Lung (tissue), 12 donors: ENCODE data around the gene BRD3. TPM values are rescaled to one million over a fixed set of nuclear protein-coding genes. Genes with fewer than 3 reads are reported as not detected.

Experiments
- ATAC-seq: fragments of 200-7000 bp; cut with Tn5 transposase; one replicate; pipeline ENCODE4 v1.9.1; 2020; ENCODE audit warnings: moderate number of reproducible peaks; ENCODE audit not compliant: insufficient read depth, low FRiP score
- DNase-seq, 3 donors: peaks; one replicate each; pipeline ENCODE4 v3.0.0-alpha.2; 2013 to 2017
- H3K27ac ChIP-seq, 2 donors: one replicate each; pipeline ENCODE4 v1.5.1; 2013; ENCODE audit warnings: mild to moderate bottlenecking in 2 of 2, moderate library complexity in 2 of 2, control low read depth in 1 of 2, inconsistent platforms in 1 of 2, low read depth in 1 of 2, low read length in 1 of 2
- H3K27me3 ChIP-seq, 3 donors: one replicate each; pipeline ENCODE4 v1.5.1; 2013; ENCODE audit warnings: low read length in 2 of 3; ENCODE audit not compliant: control insufficient read depth in 3 of 3, insufficient read depth in 3 of 3
- H3K36me3 ChIP-seq, 4 donors: one replicate each; pipeline ENCODE4 v1.5.1; 2013; ENCODE audit warnings: low read length in 4 of 4, mild to moderate bottlenecking in 1 of 4, moderate library complexity in 1 of 4; ENCODE audit not compliant: control insufficient read depth in 4 of 4, insufficient read depth in 4 of 4
- H3K4me1 ChIP-seq, 5 donors: one replicate each; pipeline ENCODE4 v1.5.1; 2013; ENCODE audit warnings: low read length in 5 of 5, mild to moderate bottlenecking in 2 of 5, moderate library complexity in 1 of 5; ENCODE audit not compliant: control insufficient read depth in 5 of 5, insufficient read depth in 5 of 5
- H3K4me3 ChIP-seq: one replicate; pipeline ENCODE4 v1.5.1; 2013; ENCODE audit warnings: mild to moderate bottlenecking, control low read depth, moderate library complexity
- H3K9ac ChIP-seq, 2 donors: one replicate each; pipeline ENCODE4 v1.5.1; 2013; ENCODE audit warnings: low read length in 2 of 2, control low read depth in 1 of 2; ENCODE audit not compliant: insufficient read depth in 1 of 2
- H3K9me3 ChIP-seq, 4 donors: one replicate each; pipeline ENCODE4 v1.5.1; 2013; ENCODE audit warnings: low read length in 3 of 4, mild to moderate bottlenecking in 1 of 4, moderate library complexity in 1 of 4; ENCODE audit not compliant: control insufficient read depth in 4 of 4, insufficient read depth in 3 of 4
- WGBS, 2 donors: extraction: QIAGEN DNeasy Blood & Tissue Kit; methylation state at CpG; one replicate each; pipeline ENCODE4 v1.1.7; 2013; 5-methylcytosine and 5-hydroxymethylcytosine counted together
- polyA plus RNA-seq, 2 donors: library from polyadenylated mRNA; stranded (reverse); fragments of 200-250 nt; gene quantifications; one replicate each; pipeline ENCODE4 v1.2.1, GENCODE V29; 2013
- total RNA-seq, 2 donors: library from RNA; depleted of rRNA in 1 of 2; stranded (reverse); fragments of >200 nt in 1 of 2; gene quantifications; one replicate each; pipeline ENCODE4 v1.2.1, GENCODE V29; 2014 to 2021
- TF ChIP-seq, protein P1 (sequence below): IDR thresholded peaks from 2 replicates; pipeline ENCODE4 v1.5.1; 2012; ENCODE audit warnings: mild to moderate bottlenecking; ENCODE audit errors: control extremely low read depth, extremely low read depth
- donor health status: control.
- donor health status: control.
- donor health status: Bipolar disorder and iron deficiency.
- donor health status: healthy.
- donor health status: DM: yes; HTN: yes; CAD: no.

The BRD3 gene
- total and polyA plus RNA-seq, 4 donors, result 9.1 to 38.5 (median 21.9) TPM

DNA sequence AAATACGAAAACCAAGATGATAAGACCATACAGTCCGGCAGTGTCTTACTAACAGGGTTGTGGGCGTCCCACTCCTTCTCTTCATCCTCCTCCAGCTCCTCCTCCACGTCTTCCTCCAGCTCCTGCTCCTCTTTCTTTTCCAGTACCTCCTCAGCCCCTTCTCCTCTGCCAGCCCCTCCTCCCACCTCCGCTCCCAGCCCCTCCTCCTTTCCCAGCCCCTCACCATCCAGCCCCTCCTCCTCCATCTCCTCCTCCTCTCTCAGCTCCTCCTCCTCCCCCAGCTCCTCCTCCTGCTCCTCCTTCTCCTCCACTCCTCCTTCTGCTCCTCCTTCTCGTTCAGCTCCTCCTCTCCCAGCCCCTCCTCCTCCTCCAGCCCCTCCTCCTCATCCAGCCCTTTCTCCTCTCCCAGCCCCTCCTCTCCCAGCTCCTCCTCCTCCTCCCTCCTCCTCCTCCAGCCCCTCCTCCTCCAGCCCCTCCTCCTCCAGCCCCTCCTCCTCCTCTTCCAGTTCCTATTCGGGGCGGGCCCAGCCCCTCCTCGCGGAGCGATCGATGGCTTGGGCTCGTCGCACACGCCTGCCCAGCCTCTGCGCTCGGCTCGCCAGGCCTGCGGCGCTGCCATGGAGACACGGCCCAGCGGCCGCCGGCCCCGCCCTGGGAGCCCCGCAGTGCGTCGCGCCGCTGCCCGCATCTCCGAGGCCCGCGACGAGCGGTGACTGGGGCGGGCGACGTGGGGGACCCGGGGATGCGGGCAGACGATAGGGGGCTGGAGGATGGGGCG, 42.8 kb downstream of the BRD3 start, which contains the start of gene BRD3OS:
TSS of gene BRD3OS (plus strand) at position 654 of the 778 bp plus-strand sequence. CDS start 1,267 bp downstream, outside the sequence.
- H3K4me3 ChIP-seq, result peak within 1 kb of the TSS; percentile 64
- H3K27me3 ChIP-seq, result no peaks in the 10 kb centered on the region
- TF ChIP-seq, protein P1, sequence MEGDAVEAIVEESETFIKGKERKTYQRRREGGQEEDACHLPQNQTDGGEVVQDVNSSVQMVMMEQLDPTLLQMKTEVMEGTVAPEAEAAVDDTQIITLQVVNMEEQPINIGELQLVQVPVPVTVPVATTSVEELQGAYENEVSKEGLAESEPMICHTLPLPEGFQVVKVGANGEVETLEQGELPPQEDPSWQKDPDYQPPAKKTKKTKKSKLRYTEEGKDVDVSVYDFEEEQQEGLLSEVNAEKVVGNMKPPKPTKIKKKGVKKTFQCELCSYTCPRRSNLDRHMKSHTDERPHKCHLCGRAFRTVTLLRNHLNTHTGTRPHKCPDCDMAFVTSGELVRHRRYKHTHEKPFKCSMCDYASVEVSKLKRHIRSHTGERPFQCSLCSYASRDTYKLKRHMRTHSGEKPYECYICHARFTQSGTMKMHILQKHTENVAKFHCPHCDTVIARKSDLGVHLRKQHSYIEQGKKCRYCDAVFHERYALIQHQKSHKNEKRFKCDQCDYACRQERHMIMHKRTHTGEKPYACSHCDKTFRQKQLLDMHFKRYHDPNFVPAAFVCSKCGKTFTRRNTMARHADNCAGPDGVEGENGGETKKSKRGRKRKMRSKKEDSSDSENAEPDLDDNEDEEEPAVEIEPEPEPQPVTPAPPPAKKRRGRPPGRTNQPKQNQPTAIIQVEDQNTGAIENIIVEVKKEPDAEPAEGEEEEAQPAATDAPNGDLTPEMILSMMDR, result peak; percentile 0
- H3K36me3 ChIP-seq, result peaks cover 0 to 16% (median 3%) of the 10 kb centered on the region in 4 donors
- H3K4me1 ChIP-seq, result peaks cover 0 to 8% (median 3%) of the 10 kb centered on the region in 5 donors
- ATAC-seq, result peak; percentile 98
- 1% methylated on average over 30 to 43 of the region's 43 CpGs for WGBS, 2 donors
- H3K9ac ChIP-seq, result no peak within 1 kb of the TSS
- DNase-seq, result peak; percentile 99 to 100 (median 100)
- H3K27ac ChIP-seq, result no peak within 1 kb of the TSS
- no peaks in the 10 kb centered on the region for H3K9me3 ChIP-seq

DNA sequence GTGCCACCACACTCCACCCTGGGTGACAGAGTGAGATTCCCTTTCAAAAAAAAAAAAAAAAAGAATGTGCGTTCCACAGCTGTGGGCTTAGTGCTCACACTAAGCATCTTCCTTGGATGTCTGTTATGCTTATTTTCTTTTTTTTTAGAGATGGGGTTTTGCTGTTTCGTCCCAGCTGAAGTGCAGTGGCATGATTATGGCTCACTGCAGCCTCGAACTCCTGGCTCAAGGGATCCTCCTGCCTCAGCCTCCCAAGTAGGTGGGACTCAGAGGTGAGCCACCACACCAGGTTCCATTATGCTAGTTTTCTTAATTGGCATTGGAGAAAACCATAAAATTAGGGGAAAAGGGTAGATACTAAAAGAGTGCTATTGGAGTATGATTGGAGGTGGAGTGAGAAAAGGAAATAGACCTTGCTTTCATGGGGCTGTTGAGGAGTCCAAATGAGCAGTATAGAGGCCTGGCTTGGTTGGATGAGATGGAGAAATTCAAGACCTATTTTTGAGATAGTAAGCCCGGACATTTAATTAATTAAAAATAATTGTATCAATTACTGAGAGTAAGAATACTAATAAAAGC, 43.5 kb downstream of the BRD3 start:
- Histone ChIP-seq H3K36me3 (peaks cover 0 to 16% (median 3%) of the 10 kb centered on the region in 4 donors), H3K9me3 (no peaks in the 10 kb centered on the region), H3K4me3 (no peak overlapping the region), H3K4me1 (peaks cover 0 to 8% (median 3%) of the 10 kb centered on the region in 5 donors), H3K27ac (no peak overlapping the region), H3K9ac (no peak overlapping the region), H3K27me3 (no peaks in the 10 kb centered on the region)
- ATAC-seq (no peak), DNase-seq (peak in 1 of 3 donors; percentile 3)
- WGBS, 2 donors, result 77 to 79% methylated on average over 4 of the region's 4 CpGs
- TF ChIP-seq, protein P1, result no peak

DNA sequence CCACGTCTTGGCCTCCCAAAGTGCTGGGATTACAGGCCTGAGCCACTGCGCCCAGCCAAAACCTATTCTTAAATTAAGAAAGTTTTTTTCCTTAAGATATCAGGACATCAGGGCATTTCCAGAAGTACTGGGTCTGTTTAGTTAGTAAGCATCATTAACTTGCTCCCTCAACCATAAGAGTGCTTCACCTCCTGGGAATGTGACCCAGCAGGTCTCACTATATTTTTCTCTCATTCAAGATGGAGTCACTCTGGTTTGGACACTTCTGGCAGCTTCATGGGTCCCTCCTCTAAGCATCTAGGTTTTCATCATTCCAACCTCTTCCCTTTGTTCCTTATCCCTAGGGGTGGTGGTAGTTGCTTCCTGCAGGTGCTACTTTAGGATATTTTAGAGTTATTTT, 52.9 kb downstream of the BRD3 start:
- Histone ChIP-seq H3K4me3 (no peak overlapping the region), H3K36me3 (no peaks in the 10 kb centered on the region), H3K27me3 (no peaks in the 10 kb centered on the region), H3K9me3 (peaks cover 0 to 2% (median 0%) of the 10 kb centered on the region in 4 donors), H3K4me1 (peaks cover 0 to 3% (median 0%) of the 10 kb centered on the region in 5 donors), H3K9ac (no peak overlapping the region), H3K27ac (no peak overlapping the region)
- WGBS, 2 donors, result 81 to 94% methylated on average over 2 of the region's 2 CpGs
- TF ChIP-seq, protein P1, result no peak
- ATAC-seq, result no peak
- DNase-seq, result no peak
